Fibroblast of skin of scalp (primary cell): Measurements from ENCODE around the gene AFF3.
"Not testable (repeated sequence)": the region's sequence is repeated elsewhere in the genome, so short reads cannot be mapped to it uniquely, and the experiment has no call there.

Experiments
- DNase-seq: peaks from one replicate; pipeline ENCODE4 v3.0.0-alpha.2; 2013

The AFF3 gene

DNA sequence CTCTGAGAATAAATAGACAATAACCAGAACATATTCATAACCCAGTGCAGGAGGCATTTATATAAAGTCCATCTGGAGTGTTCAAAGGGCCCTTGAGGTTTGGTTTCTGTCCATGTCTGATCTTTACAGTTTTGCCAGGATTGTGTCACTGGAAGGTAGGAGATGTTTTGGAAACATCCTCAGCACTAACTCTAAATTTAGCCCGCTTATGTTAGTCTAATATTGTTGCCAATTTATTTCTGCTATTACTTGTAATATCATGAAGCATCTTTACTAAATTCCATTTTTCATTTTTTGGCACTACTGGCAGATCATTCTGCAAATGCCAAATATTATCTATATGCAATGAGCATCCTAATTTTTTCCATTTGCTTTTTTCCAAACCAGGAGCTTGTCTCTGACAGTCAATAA is 630.2 kb downstream of the AFF3 start:
- no peak for DNase-seq

DNA sequence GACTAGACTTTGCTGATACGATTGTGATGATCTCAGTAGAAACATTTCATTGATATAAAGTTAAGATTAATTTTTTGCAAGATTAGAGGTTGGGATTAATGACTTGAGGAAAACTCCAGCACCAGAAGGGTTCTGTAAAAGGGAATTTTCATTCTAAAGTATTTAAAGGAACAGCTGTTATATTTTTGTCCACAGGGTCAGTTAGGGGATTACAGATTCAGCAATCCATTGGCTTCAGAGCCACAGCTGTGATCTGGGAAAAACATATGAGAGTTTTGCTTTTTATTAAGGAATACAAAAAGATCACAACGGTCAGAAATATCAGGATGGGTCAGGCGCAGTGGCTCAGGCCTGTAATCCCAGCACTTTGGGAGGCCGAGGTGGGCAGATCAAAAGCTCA is 633.0 kb downstream of the AFF3 start:
- no peak for DNase-seq

DNA sequence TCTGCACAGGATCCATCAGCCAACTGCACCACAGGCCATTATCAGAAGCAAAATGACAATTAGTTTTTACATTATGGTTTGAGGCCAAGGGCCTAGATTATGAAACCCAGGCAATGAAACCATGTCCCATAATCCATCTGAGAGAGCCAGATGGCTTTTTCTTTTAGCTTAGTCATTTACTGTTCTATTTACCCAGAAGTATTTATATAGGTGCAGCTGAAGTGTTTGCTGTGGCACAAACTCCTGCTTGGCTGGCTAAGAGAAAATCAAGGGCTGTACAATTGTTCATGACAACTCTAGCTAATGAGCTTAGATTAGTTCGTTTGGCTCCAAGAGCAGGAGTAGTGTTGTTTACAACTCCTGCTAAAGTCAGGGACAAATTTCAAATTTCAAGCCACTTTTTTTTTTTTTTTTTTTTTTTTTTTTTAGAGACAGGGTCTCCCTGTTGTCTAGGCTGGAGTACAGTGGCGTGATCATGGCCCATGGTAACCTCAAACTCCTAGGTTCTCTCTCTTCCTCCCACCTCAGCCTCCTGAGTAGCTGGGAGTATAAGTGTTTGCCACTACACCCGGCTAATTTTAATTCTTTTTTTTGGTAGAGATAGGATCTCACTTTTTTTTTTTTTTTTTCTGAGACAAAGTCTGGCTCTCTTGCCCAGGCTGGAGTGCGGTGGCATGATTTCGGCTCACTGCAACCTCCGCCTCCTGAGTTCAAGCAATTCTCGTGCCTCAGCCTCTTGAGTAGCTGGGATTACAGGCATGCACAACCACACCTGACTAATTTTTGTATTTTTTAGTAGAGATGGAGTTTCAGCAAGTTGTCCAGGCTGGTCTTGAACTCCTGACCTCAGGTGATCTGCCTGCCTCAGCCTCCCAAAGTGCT is 634.2 kb downstream of the AFF3 start:
- no peak for DNase-seq

DNA sequence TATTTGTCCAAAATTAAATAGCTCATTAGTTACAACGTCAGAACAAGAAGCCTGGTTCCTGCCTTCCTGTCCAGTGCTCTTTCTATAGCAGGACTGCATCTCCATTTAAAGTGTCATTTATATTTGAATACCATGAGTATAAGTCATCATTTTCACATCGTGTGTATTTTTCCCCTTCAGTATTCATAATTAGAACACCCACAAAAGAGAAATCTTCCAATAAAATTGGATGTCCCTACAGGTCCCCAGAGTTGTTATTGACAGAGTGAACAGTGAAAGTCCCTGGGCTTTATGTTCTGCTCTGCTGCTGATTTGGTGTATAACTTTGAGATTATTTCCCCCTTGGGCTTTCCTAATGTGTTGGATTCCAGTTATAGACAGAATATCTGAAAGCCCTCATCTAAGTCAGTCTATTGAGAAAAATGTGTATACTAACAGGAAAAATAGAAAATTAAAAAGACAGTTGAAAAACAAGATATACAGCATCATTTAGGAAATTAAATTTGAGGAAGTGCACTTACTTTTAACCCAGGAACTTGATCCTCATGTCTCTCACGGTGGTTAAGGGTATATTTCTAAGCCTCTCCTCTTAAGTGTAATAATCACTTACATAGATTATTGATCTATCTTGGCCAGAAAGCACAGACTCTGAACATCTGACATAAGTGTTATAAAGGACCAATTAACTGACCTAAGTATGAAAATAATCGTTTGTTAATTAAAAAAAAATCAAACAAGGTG is 637.4 kb downstream of the AFF3 start:
- no peak for DNase-seq

DNA sequence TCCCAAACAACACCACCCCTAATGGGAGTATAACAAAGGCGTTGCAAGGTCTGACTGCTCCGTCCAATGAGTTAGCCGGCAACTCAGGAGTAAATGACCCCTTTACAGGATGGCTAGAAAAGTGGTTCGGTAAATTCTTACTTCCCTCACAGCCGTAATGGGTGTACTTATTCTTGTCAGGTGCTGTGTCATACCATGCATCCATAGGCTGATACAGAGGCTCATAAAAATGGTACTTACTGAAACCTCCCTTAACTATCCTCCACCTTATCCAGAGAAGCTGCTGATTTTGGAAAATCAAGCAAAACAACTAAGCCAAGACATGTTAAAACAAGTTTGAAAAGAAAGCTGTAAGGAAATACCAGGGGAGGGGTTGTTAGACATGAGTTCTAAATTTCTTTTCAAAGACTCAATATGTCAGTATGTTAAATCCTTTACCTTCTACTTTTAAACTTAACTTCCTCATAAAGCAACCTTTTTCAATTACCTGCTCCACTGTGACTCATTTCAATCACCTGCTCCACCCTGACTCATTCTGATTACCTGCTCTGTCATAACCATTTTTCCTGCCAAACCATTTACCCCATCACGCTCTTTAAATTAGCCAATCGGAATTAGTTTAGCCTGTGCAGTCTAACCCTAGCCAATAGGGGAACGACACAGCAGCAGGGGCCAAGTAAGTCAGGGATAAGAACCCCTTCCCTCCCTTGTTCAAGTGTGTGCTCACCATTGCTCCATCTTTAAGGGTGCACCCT is 638.6 kb downstream of the AFF3 start:
- not testable (repeated sequence) for DNase-seq

DNA sequence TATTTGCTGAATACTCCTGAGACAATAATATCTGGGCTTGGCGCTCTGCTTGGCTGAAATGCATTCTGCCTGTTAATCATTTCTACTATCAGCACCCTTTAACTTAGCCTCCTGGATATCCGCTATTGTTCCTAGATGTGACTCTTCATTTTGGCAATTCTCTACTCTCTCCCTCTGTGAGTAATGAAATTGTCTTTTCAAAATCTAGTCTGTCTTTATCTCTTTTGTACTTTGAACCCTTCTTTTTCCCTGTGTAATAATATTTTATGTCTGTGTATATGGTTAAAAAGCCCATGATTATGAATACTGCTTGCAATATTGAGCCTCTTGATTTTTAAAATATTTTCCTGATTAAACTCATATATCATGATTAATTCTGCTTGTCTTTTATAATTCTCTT is 646.4 kb downstream of the AFF3 start:
- no peak for DNase-seq
